K562 (cell line): ENCODE measurements around the gene MED14. TPM values are rescaled to one million over a fixed set of nuclear protein-coding genes. Genes with fewer than 3 reads are reported as not detected.

Experiments
- ATAC-seq: fragments of 200-7000 bp; cut with Tn5 transposase; 3 replicates; pipeline ENCODE4 v1.9.1; 2020; ENCODE audit warnings: moderate library complexity
- BruUV-seq: library from RNA; stranded (reverse); fragments of 400-500 nt; replicated peaks from 2 replicates; lab custom pipeline; 2021; lab: Mats Ljungman, UMichigan
- CTCF ChIA-PET: fragments of 300-600 bp; formaldehyde crosslinking; extraction: SDS; loops from one replicate; lab custom pipeline; 2021; ENCODE audit warnings: low intra/inter-chr PET ratio; lab: Yijun Ruan, JAX
- POLR2A ChIA-PET: fragments of 300-600, 350-650 bp; sonication (Branson Sonifier 250); formaldehyde crosslinking; extraction: SDS; loops from one replicate; lab custom pipeline; 2021; ENCODE audit warnings: antibody characterized with exemption, inconsistent platforms; lab: Yijun Ruan, JAX
- DNase-seq, 4 experiments: peaks; one replicate each; pipeline versions ENCODE4 v3.0.0 to v3.0.0-alpha.2; 2011 to 2018; ENCODE audit warnings: low spot score in 3 of 4, mixed read lengths in 3 of 4; ENCODE audit errors: extremely low read depth in 1 of 4
- FAIRE-seq: peaks from 2 replicates; lab custom pipeline; 2011; peaks lifted over from hg19 to GRCh38; lab: Jason Lieb, UNC
- H2AFZ ChIP-seq: 2 replicates; pipeline ENCODE4 v1.6.0; 2011; ENCODE audit warnings: low read depth, low read length, control low read depth, inconsistent platforms
- H3K27ac ChIP-seq: fragments of 200-600 bp; 3 replicates; pipeline ENCODE4 v1.8.0; 2011; ENCODE audit warnings: low read depth, mild to moderate bottlenecking, control low read depth, inconsistent platforms, low read length, moderate library complexity, mixed read lengths; ENCODE audit errors: extremely low read depth
- H3K27me3 ChIP-seq, 2 experiments: fragments of 300-600 bp in 1 of 2; 2 replicates in 1 of 2; 3 replicates in 1 of 2; pipeline versions ENCODE4 v1.6.0 to v1.8.0; 2011; ENCODE audit warnings: inconsistent platforms in 2 of 2, low read length in 2 of 2, mild to moderate bottlenecking in 1 of 2, mixed read lengths in 1 of 2, moderate library complexity in 1 of 2; ENCODE audit not compliant: control insufficient read depth in 2 of 2, insufficient read depth in 2 of 2
- H3K36me3 ChIP-seq: fragments of 300-600 bp; 3 replicates; pipeline ENCODE4 v1.8.0; 2011; ENCODE audit warnings: mild to moderate bottlenecking, low read length, inconsistent platforms; ENCODE audit not compliant: control insufficient read depth, insufficient read depth
- H3K4me1 ChIP-seq, 2 experiments: fragments of 200-600 bp in 1 of 2; replicated peaks in 1 of 2; 2 replicates in 1 of 2; 3 replicates in 1 of 2; pipeline versions ENCODE4 v1.5.1 to v1.8.0; 2011; ENCODE audit warnings: inconsistent platforms in 2 of 2, low read length in 2 of 2, mild to moderate bottlenecking in 1 of 2, mixed read lengths in 1 of 2, moderate library complexity in 1 of 2; ENCODE audit not compliant: control insufficient read depth in 2 of 2, insufficient read depth in 2 of 2
- H3K4me2 ChIP-seq: 2 replicates; pipeline ENCODE4 v1.6.1; 2011; ENCODE audit warnings: low read length, control low read depth, inconsistent platforms, mixed read lengths; ENCODE audit not compliant: insufficient read depth
- H3K4me3 ChIP-seq: fragments of 200-600 bp; sonication (generic), shearing (Covaris generic); 2 replicates; pipeline ENCODE4 v1.5.1; 2016; ENCODE audit warnings: control low read depth, inconsistent platforms
- H3K79me2 ChIP-seq: fragments of 200-600 bp; 3 replicates; pipeline ENCODE4 v1.8.0; 2011; ENCODE audit warnings: low read length, inconsistent platforms; ENCODE audit not compliant: control insufficient read depth, insufficient read depth
- H3K9ac ChIP-seq, 2 experiments: 2 replicates each; pipeline versions ENCODE4 v1.6.0 to v1.6.1; 2011; ENCODE audit warnings: low read depth in 2 of 2, low read length in 2 of 2, control low read depth in 1 of 2, inconsistent platforms in 1 of 2, mild to moderate bottlenecking in 1 of 2, mixed read lengths in 1 of 2; ENCODE audit not compliant: insufficient read depth in 1 of 2
- H3K9me1 ChIP-seq: one replicate; pipeline ENCODE4 v1.6.0; 2011; ENCODE audit warnings: inconsistent platforms, mild to moderate bottlenecking, low read length, moderate library complexity; ENCODE audit not compliant: control insufficient read depth, insufficient read depth
- H3K9me3 ChIP-seq: replicated peaks from 2 replicates; pipeline ENCODE4 v1.5.1; 2011; ENCODE audit warnings: low read depth, low read length, inconsistent platforms; ENCODE audit not compliant: control insufficient read depth, insufficient read depth
- H4K20me1 ChIP-seq: replicated peaks from 2 replicates; pipeline ENCODE4 v1.6.1; 2011; ENCODE audit warnings: low read length, inconsistent platforms, mixed read lengths; ENCODE audit not compliant: control insufficient read depth, insufficient read depth
- ARID1B ChIP-seq: fragments of 450-650 bp; IDR thresholded peaks from 2 replicates; pipeline ENCODE4 v1.6.1; 2016; ENCODE audit warnings: antibody characterized with exemption, mild to moderate bottlenecking, inconsistent platforms
- CTBP1 ChIP-seq: fragments of 450-650 bp; IDR thresholded peaks from 2 replicates; pipeline ENCODE4 v1.6.1; 2016; ENCODE audit warnings: borderline replicate concordance
- GABPB1 ChIP-seq: sonication (generic); formaldehyde crosslinking; IDR thresholded peaks from 2 replicates; pipeline ENCODE4 v1.8.0; 2022; ENCODE audit warnings: mild to moderate bottlenecking, missing genetic modification reagents
- GTF2F1 ChIP-seq: IDR thresholded peaks from 2 replicates; pipeline ENCODE4 v1.6.1; 2011; ENCODE audit warnings: low read depth, low read length, improper control_type of control experiment
- MCM3 ChIP-seq: fragments of 450-650 bp; IDR thresholded peaks from 2 replicates; pipeline ENCODE4 v1.6.1; 2016
- MYC ChIP-seq, 2 experiments: fragments of 250-450 bp in 1 of 2; sonication (Bioruptor Pico) in 1 of 2; IDR thresholded peaks; 2 replicates each; pipeline versions ENCODE4 v1.5.1 to v1.6.1; 2012 to 2021; ENCODE audit warnings: low read depth in 2 of 2, borderline replicate concordance in 1 of 2, improper control_type of control experiment in 1 of 2, low read length in 1 of 2, mild to moderate bottlenecking in 1 of 2, moderate library complexity in 1 of 2
- NUFIP1 ChIP-seq: fragments of 450-650 bp; IDR thresholded peaks from 2 replicates; pipeline ENCODE4 v1.6.1; 2018; ENCODE audit not compliant: partially characterized antibody
- PTTG1 ChIP-seq: fragments of 450-650 bp; IDR thresholded peaks from 2 replicates; pipeline ENCODE4 v1.6.1; 2016; ENCODE audit warnings: low read depth, mild to moderate bottlenecking, missing genetic modification characterization, missing compliant biosample characterization
- RBM25 ChIP-seq: fragments of 200-400 bp; formaldehyde crosslinking; IDR thresholded peaks from 2 replicates; pipeline ENCODE4 v1.6.1; 2018; ENCODE audit warnings: low read length, low read depth, moderate library complexity; ENCODE audit not compliant: severe bottlenecking
- SAP30 ChIP-seq: fragments of 200-600 bp; sonication (generic); IDR thresholded peaks from 2 replicates; pipeline ENCODE4 v1.6.1; 2012; ENCODE audit warnings: borderline replicate concordance, low read depth, mild to moderate bottlenecking, moderate library complexity, low read length, control low read depth, inconsistent platforms; ENCODE audit not compliant: insufficient read depth, poor library complexity, severe bottlenecking
- SIN3A ChIP-seq, 2 experiments: fragments of 150-350 bp in 1 of 2; IDR thresholded peaks; 2 replicates each; pipeline ENCODE4 v1.6.1; 2011 to 2016; ENCODE audit warnings: borderline replicate concordance in 2 of 2, low read depth in 2 of 2, low read length in 2 of 2, mild to moderate bottlenecking in 2 of 2, moderate library complexity in 2 of 2; ENCODE audit not compliant: control insufficient read depth in 1 of 2
- SIX5 ChIP-seq, 2 experiments: IDR thresholded peaks; 2 replicates each; pipeline ENCODE4 v1.6.1; 2011; ENCODE audit warnings: low read length in 2 of 2, borderline replicate concordance in 1 of 2, low read depth in 1 of 2, mild to moderate bottlenecking in 1 of 2, moderate library complexity in 1 of 2; ENCODE audit not compliant: insufficient read depth in 1 of 2
- TBP ChIP-seq: optimal IDR thresholded peaks from 2 replicates; pipeline ENCODE3; 2011; ENCODE audit warnings: low read depth, low read length, improper control_type of control experiment
- TGIF2 ChIP-seq: sonication (generic); formaldehyde crosslinking; IDR thresholded peaks from 2 replicates; pipeline ENCODE4 v1.8.1; 2022; ENCODE audit warnings: mild to moderate bottlenecking, missing genetic modification reagents, moderate library complexity
- THRAP3 ChIP-seq: fragments of 450-650 bp; IDR thresholded peaks from 2 replicates; pipeline ENCODE4 v1.6.1; 2016; ENCODE audit warnings: mild to moderate bottlenecking, inconsistent platforms, borderline replicate concordance
- XRCC3 ChIP-seq: fragments of 450-650 bp; IDR thresholded peaks from 2 replicates; pipeline ENCODE4 v1.6.1; 2017; ENCODE audit warnings: mild to moderate bottlenecking, moderate library complexity
- YY1 ChIP-seq, 3 experiments: IDR thresholded peaks; 2 replicates each; pipeline ENCODE4 v1.6.1; 2011; ENCODE audit warnings: low read length in 2 of 3, mild to moderate bottlenecking in 2 of 3, moderate library complexity in 2 of 3, borderline replicate concordance in 1 of 3, control low read depth in 1 of 3, low read depth in 1 of 3; ENCODE audit not compliant: insufficient read depth in 3 of 3, insufficient replicate concordance in 2 of 3, control insufficient read depth in 1 of 3, insufficient read length in 1 of 3; ENCODE audit errors: extremely low read depth in 1 of 3
- ZNF134 ChIP-seq: fragments of 250-450 bp; sonication (Bioruptor Pico); conservative IDR thresholded peaks from 2 replicates; pipeline ENCODE4 v1.4.0; 2020
- ZNF551 ChIP-seq: fragments of 250-450 bp; sonication (Bioruptor Pico); IDR thresholded peaks from 2 replicates; pipeline ENCODE4 v1.5.0; 2021; ENCODE audit warnings: mild to moderate bottlenecking, moderate library complexity
- WGBS: fragments of 100-300 bp; shearing (Covaris generic); methylation state at CpG from one replicate; pipeline ENCODE4 v1.1.6; 2016; ENCODE audit warnings: low coverage, mixed read lengths; ENCODE audit not compliant: insufficient coverage; ENCODE audit errors: missing lambda C conversion rate; 5-methylcytosine and 5-hydroxymethylcytosine counted together
- in situ Hi-C: fragments of 300-500 bp; cut with MboI; formaldehyde crosslinking; loops from 4 replicates; pipeline ENCODE4 v1.15.0; 2018; ENCODE audit warnings: inconsistent platforms, mixed read lengths
- intact Hi-C: fragments of 100-400 bp; cut with micrococcal nuclease; formaldehyde crosslinking; loops from 2 replicates; pipeline ENCODE4 v1.14.2; 2022
- polyA plus RNA-seq, 8 experiments: library from polyadenylated mRNA; depleted of rRNA in 4 of 8; stranded (reverse) in 5 of 8; unstranded in 3 of 8; fragments of >200 nt; fragmentation: Nextera tagmentation in 2 of 8; fragmentation: Illumina TruSeq in 1 of 8; extraction: Ambion mirVana in 2 of 8; extraction: Trizol in 1 of 8; gene quantifications; 2 replicates each; pipeline versions ENCODE4 v1.2.1 to v1.2.3, GENCODE V29; 2011 to 2014; ENCODE audit warnings: inconsistent platforms in 1 of 8, missing spikeins in 1 of 8
- total RNA-seq, 7 experiments: library from RNA; depleted of rRNA in 6 of 7; stranded (reverse); fragments of >200 nt in 6 of 7; fragmentation: Illumina TruSeq in 2 of 7; extraction: Trizol in 2 of 7; gene quantifications; 2 replicates each; pipeline versions ENCODE4 v1.2.1 to v1.2.3, GENCODE V29; 2011 to 2021; ENCODE audit warnings: low replicate concordance in 1 of 7
- TF ChIP-seq, protein P1 (sequence below): fragments of 450-650 bp; formaldehyde crosslinking; conservative IDR thresholded peaks from 2 replicates; pipeline ENCODE4 v1.4.0; 2022; ENCODE audit warnings: mild to moderate bottlenecking, missing genetic modification characterization

MED14 gene
- total and polyA plus RNA-seq, 9 of the 15 experiments (the other 6 are each of a cell fraction or from before 2014, with no cell fraction given), result 9.2 to 35.3 (median 18.7) TPM

DNA sequence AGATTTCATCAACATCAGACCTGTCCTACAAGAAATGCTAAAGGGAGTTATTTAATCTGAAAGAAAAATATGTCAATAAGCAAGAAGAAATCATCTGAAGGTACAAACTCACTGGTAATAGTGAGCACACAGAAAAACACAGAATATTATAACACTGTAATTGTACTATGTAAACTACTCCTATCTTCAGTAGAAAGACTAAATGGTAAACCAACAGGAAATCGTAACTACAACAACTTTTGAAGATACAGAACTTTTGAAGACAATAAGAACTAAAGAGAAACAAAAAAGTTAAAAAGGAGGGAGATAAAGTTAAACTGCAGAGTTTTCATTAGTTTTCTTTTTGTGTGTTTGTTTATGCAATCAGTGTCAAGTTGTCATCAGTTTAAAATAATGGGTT, 12.4 kb downstream of the MED14 start:
- no peak overlapping the region for H3K27ac ChIP-seq
- no peak overlapping the region for H3K9ac ChIP-seq
- FAIRE-seq (no peak), ATAC-seq (no peak), DNase-seq (no peak)
- no peak for TF ChIP-seq THRAP3
- TF ChIP-seq MCM3, result no peak
- TF ChIP-seq, protein P1, sequence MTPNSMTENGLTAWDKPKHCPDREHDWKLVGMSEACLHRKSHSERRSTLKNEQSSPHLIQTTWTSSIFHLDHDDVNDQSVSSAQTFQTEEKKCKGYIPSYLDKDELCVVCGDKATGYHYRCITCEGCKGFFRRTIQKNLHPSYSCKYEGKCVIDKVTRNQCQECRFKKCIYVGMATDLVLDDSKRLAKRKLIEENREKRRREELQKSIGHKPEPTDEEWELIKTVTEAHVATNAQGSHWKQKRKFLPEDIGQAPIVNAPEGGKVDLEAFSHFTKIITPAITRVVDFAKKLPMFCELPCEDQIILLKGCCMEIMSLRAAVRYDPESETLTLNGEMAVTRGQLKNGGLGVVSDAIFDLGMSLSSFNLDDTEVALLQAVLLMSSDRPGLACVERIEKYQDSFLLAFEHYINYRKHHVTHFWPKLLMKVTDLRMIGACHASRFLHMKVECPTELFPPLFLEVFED (CRISPR knock-in tag), result no peak
- no peak for TF ChIP-seq MYC (IDR thresholded peaks at IDR 0.05; ENCODE audit: low read depth, low read length)
- no peak for TF ChIP-seq MYC (CRISPR knock-in tag; IDR thresholded peaks at IDR 0.05; ENCODE audit: borderline replicate concordance, low read depth)
- TF ChIP-seq TGIF2 (CRISPR knock-in tag), result no peak
- no peak for TF ChIP-seq SIN3A (IDR thresholded peaks at IDR 0.05; ENCODE audit: borderline replicate concordance in 2 of 2, control insufficient read depth in 1 of 2, low read depth in 2 of 2, low read length in 2 of 2)
- TF ChIP-seq GABPB1 (CRISPR knock-in tag), result no peak
- TF ChIP-seq PTTG1, result no peak
- no peak for TF ChIP-seq TBP
- TF ChIP-seq NUFIP1, result no peak
- TF ChIP-seq XRCC3, result no peak
- TF ChIP-seq YY1 (IDR thresholded peaks at IDR 0.05; ENCODE audit: borderline replicate concordance in 1 of 3, control insufficient read depth in 1 of 3, extremely low read depth in 1 of 3, insufficient read depth in 3 of 3, insufficient read length in 1 of 3, insufficient replicate concordance in 2 of 3, low read depth in 1 of 3, low read length in 2 of 3), result no peak
- no peak for TF ChIP-seq SIX5 (IDR thresholded peaks at IDR 0.05; ENCODE audit: borderline replicate concordance in 1 of 2, insufficient read depth in 1 of 2, low read depth in 1 of 2, low read length in 2 of 2)
- no peak for TF ChIP-seq ZNF551 (CRISPR knock-in tag)
- no peak for TF ChIP-seq SAP30
- no peak for TF ChIP-seq CTBP1
- no peak for TF ChIP-seq ARID1B
- no peak for TF ChIP-seq GTF2F1
- no peak for TF ChIP-seq RBM25
- TF ChIP-seq ZNF134 (CRISPR knock-in tag), result no peak
- ChIA-PET CTCF (no interaction called here), POLR2A (no interaction called here)
- intact Hi-C loops (no loop called here), in situ Hi-C loops (no loop called here)
- H3K9me1 ChIP-seq, result no peaks in the 10 kb centered on the region
- BruUV-seq, result no TSS peak
- no peaks in the 10 kb centered on the region; a peak in 1 of 5 replicates for H3K4me1 ChIP-seq
- H2AFZ ChIP-seq, result no peak overlapping the region
- H4K20me1 ChIP-seq, result no peaks in the 10 kb centered on the region
- WGBS, result 50% methylated on average over 1 of the region's 1 CpG
- peaks cover 25% of the 10 kb centered on the region; the same call in 2 of the 3 replicates for H3K79me2 ChIP-seq
- no peak overlapping the region for H3K4me3 ChIP-seq
- no peaks in the 10 kb centered on the region for H3K9me3 ChIP-seq
- no peaks in the 10 kb centered on the region for H3K27me3 ChIP-seq
- no peak overlapping the region for H3K4me2 ChIP-seq
- H3K36me3 ChIP-seq, result peaks cover 24% of the 10 kb centered on the region; the same call in 2 of the 3 replicates
